GM19193 (cell line): ENCODE results near the gene GPC2.
"Not testable (repeated sequence)": the region's sequence is repeated elsewhere in the genome, so short reads cannot be mapped to it uniquely, and the experiment has no call there.

Experiments
- POLR2A ChIP-seq: IDR thresholded peaks from 4 replicates; pipeline ENCODE4 v1.6.1; 2011; ENCODE audit not compliant: insufficient read depth, insufficient read length; ENCODE audit errors: extremely low read depth

GPC2 gene, protein sequence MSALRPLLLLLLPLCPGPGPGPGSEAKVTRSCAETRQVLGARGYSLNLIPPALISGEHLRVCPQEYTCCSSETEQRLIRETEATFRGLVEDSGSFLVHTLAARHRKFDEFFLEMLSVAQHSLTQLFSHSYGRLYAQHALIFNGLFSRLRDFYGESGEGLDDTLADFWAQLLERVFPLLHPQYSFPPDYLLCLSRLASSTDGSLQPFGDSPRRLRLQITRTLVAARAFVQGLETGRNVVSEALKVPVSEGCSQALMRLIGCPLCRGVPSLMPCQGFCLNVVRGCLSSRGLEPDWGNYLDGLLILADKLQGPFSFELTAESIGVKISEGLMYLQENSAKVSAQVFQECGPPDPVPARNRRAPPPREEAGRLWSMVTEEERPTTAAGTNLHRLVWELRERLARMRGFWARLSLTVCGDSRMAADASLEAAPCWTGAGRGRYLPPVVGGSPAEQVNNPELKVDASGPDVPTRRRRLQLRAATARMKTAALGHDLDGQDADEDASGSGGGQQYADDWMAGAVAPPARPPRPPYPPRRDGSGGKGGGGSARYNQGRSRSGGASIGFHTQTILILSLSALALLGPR

DNA sequence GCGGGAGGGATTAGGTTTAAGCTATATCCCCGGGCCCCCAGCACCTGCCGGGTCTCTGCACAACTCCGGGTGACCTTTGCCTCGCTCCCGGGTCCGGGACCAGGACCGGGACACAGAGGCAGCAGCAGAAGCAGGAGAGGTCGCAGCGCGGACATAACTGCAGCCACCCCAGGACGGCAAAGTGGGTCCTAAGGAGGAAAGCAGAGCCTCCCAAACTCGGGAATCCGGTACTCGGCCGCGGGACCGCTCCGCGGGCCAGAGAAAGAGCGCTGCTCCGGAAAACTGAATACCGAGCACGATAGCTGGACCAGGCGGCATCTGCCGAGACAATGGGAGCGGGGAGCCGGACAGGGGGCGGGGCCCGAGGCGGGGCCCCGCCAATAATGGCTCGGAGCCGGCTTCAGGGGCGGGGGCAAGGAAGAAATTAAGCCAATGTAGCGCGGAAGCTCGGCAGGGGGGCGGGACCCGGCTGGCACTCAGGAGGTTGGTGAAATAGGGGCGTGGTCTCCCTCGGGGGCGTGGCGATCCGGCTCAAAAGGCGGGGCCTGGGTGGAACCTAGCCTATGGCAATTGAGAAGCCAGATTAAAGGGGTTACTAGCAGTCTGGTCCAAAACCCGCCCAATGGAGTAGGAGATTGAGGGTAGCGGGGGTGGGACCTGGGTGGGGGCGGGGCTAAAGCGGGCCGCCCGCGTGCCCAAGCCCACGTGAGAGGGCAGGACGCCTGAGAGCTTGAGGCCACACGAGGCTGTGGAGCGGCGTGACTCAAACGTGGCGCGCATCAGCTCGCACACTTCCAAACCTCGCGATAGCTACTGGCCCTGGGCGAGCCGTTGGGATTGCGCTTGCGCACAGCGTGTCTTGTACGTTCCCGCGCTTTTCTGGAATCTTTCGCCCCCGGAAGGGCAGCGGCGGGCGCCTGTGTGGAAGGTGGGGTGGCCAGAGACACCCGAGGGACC, at the start of gene GPC2, which contains the start of gene STAG3:
GPC2 (minus strand) TSS at position 337 of the 957 bp plus-strand sequence; CDS start at position 155, 182 bp downstream.
STAG3 (plus strand) TSS at position 874 of the 957 bp plus-strand sequence. CDS start 2,639 bp downstream, outside the sequence.
- peak; percentile 42 for TF ChIP-seq POLR2A

DNA sequence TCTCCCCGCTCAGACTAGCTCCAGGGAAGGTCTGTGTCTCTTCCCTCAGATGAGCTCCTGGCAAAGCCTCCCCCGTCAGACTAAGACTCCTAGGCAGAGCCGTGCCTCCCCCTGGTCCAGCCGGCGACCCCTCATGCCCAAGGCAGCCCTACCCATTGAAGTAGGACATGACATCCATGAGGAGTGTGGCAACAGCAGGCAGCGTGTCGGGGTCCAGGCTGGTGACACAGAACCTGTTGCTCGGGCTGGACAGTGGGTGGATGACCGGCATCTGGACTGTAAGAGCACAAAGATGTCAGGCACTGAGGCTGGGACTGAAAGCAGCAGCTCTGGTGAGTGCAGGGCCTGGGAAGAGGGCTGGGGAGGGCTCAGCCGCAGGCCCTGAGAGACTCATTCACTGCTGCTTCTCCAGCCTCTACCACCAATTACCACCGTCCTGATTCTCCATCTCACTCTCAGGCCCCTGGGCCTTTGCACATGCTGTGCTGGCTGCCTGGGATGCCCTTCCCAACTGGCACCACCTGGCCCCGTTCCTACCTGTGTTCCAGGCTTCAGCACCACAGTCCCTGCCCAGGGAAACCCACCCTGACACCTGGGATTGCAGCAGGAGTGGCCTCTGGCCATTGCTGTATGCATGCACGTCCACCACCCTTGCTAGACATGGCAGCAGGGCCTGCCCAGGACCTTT, 45.4 kb upstream of the GPC2 start:
- TF ChIP-seq POLR2A: no peak

DNA sequence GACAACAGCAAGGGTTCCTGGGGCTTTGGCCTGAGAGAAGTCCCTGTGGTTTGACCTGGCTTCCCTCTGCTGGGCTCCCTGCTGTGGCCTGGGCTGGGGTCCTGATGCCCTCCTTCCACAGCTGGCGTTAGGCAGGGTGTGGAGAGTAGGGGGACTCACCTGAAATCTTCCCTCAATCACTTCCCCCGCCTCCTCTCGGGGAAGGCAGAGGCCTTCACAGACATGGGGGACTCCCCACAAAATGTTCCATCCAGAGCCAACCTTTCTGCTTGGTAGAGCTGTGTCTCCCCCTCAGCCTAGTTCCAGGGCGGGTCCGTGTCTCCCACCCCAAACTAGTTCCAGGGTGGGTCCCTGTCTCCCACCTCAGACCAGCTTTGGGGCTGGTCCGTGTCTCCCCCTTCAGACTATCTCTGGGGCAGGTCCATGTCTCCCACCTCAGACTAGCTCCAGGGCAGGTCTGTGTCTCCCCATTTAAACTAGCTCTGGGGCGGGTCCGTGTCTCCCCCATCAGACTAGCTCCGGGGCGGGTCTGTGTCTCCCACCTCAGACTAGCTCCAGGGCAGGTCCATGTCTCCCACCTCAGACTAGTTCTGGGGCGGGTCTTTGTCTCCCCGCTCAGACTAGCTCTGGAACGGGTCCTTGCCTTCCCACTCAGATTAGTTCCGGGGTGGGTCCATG, 44.7 kb upstream of the GPC2 start:
- TF ChIP-seq POLR2A: no peak

DNA sequence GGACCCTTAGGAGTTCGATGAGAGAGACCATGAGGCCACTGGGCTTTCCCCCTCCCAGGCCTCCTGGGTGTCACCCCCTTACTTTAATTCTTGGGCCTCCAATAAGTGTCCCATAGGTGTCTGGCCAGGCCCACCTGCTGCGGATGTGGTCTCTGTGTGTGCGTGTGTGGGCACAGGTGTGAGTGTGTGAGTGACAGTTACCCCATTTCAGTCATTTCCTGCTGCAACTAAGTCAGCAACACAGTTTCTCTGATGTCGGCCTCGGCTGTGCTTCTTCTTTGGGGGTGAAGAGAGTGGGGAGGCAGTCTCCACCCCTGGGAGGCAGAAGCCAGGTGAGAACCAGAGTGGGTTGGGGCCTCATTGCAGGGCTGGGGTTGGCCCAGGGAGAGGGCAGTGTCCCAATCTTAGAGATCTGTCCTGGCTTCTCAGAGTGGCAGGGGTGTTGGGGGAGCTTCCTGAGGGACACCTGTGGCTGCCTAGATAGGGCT, 44.1 kb upstream of the GPC2 start:
- TF ChIP-seq POLR2A: peak; percentile 75

DNA sequence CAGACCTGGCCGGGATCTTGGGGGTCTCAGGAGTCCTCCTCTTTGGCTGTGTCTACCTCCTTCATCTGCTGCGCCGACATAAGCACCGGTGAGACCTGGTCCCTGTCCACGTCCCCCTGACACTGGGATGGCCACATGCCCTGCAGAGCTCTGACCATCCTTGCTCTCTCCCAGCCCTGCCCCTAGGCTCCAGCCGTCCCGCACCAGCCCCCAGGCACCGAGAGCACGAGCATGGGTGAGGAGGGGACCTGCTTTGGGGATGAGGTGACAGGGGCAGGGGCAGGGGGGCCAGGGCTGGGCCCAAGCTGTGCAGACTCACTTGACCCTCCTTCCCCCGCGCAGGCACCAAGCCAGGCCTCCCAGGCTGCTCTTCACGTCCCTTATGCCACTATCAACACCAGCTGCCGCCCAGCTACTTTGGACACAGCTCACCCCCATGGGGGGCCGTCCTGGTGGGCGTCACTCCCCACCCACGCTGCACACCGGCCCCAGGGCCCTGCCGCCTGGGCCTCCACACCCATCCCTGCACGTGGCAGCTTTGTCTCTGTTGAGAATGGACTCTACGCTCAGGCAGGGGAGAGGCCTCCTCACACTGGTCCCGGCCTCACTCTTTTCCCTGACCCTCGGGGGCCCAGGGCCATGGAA, 43.5 kb upstream of the GPC2 start:
- TF ChIP-seq POLR2A: no peak

DNA sequence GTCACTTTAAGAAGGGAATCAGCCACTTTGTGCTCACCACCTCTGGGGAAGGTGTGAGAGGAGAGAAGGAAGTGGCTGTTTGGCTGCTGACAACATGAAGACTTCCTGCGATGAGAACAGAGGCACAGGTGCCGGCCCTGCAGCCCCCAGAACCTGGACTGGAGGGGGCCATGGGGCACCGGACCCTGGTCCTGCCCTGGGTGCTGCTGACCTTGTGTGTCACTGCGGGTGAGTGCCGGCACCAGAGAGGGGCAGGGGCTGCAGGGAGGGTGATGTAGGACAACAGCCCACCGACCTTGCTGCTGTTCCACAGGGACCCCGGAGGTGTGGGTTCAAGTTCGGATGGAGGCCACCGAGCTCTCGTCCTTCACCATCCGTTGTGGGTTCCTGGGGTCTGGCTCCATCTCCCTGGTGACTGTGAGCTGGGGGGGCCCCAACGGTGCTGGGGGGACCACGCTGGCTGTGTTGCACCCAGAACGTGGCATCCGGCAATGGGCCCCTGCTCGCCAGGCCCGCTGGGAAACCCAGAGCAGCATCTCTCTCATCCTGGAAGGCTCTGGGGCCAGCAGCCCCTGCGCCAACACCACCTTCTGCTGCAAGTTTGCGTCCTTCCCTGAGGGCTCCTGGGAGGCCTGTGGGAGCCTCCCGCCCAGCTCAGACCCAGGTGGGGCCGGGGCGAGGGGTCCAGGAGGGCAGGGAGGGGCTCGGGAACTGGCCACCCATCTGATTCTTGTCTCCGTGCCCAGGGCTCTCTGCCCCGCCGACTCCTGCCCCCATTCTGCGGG, 42.8 kb upstream of the GPC2 start, which contains the start of gene PVRIG:
PVRIG (plus strand) TSS at position 149 of the 785 bp plus-strand sequence; CDS start at position 171, 22 bp downstream.
- TF ChIP-seq POLR2A: not testable (repeated sequence)

DNA sequence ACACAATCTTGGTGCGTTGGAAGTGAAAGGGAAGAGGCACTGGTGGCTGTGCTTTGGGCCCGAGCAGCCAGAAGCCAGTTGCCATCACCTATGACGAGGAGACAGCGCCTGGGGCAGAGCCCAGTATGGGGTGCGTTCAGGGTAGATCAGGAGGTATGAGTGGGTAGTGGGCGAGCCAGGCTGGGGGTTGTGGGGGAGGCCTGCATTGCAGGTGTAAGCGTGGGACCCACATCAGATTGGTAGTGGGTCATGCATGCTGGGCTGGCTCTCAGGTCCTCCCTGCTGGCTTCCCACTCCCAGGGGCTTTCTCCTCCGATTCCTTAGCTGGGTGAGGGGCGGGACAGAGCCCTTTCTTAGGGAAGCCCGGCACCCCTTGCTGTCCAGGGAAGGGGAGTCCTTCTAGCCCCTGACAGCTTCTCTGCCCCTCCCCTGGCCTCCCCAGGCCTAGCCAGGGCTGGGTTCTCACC, 42.1 kb upstream of the GPC2 start:
- TF ChIP-seq POLR2A: no peak

GRCh38 chr7:100215895-100216294, 38.7 kb upstream of the GPC2 start:
- no peak for TF ChIP-seq POLR2A

GRCh38 chr7:100213672-100214071, 36.5 kb upstream of the GPC2 start:
- no peak for TF ChIP-seq POLR2A

DNA sequence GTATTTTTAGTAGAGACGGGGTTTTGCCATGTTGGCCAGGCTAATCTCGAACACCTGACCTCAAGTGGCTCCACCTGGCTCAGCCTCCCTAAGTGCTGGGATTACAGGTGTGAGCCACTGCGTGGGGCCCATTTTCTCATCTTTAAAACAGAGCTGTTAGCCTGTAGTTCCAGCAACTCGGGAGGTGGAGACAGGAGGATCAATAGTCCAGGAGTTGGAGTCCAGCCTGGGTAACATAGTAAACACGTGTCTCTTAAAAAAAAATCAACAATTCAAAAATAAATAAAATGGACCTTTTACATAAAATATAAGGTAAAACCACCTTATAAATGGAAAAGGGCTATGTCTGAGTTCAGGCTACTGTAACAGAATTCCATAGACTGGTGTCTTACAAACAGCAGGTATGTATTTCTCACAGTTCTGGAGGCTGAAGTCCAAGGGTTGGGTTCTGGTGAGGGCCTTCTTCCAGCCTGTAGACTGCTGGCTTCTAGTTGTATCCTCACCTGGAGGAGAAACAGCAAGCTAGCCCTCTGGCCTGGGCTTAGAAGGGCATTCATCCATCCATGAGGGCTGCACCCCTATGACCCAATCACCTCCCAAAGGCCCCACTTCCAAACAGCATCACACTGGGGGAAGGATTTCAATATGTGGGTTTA, 35.6 kb upstream of the GPC2 start:
- no peak for TF ChIP-seq POLR2A

- peak; percentile 47 for TF ChIP-seq POLR2A
These were observed 34.2 kb upstream of the GPC2 start for GRCh38 chr7:100211342-100211780.

- no peak for TF ChIP-seq POLR2A
These were observed 33.6 kb upstream of the GPC2 start for GRCh38 chr7:100210805-100211204.
